ENCODE data around the gene LRRTM2.

DNA sequence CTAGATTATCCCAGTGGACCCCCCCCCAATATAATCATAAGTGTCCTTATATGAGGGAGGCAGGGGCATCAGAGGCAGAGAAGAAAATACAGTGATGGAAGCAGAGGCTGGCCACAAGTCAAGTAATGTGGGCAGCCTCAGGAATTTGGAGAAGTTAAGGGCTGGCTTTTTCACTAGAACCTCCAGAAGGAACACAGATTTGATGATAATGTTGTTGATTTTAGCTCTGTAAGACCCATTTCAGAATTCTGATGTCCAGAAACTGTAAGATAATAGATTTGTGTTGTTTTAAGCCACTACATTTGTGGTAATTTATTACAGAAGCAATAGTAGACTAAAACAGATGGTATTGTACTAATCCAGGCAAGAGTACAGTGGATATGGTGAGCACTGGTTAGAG is 36.3 kb upstream of the LRRTM2 start:
- TF ChIP-seq, protein P1, sequence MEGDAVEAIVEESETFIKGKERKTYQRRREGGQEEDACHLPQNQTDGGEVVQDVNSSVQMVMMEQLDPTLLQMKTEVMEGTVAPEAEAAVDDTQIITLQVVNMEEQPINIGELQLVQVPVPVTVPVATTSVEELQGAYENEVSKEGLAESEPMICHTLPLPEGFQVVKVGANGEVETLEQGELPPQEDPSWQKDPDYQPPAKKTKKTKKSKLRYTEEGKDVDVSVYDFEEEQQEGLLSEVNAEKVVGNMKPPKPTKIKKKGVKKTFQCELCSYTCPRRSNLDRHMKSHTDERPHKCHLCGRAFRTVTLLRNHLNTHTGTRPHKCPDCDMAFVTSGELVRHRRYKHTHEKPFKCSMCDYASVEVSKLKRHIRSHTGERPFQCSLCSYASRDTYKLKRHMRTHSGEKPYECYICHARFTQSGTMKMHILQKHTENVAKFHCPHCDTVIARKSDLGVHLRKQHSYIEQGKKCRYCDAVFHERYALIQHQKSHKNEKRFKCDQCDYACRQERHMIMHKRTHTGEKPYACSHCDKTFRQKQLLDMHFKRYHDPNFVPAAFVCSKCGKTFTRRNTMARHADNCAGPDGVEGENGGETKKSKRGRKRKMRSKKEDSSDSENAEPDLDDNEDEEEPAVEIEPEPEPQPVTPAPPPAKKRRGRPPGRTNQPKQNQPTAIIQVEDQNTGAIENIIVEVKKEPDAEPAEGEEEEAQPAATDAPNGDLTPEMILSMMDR (IDR thresholded peaks at IDR 0.05) = no peak
- no peak for TF ChIP-seq POLR2A (IDR thresholded peaks at IDR 0.05)

Data from tibial nerve (tissue), 3 donors.